Stimulated activated CD4-positive, alpha-beta T cell treated with anti-CD3 and anti-CD28 coated beads, Interleukin-1b, Interleukin-23, amount 100 ng/mL, for 4 hours (primary cell): ENCODE data around the gene PRSS1.
"Not testable (repeated sequence)": the region's sequence is repeated elsewhere in the genome, so short reads cannot be mapped to it uniquely, and the experiment has no call there.

Experiments used
- DNase-seq, 2 donors: peaks; one replicate each; pipeline ENCODE4 v3.0.0-alpha.2; 2020; ENCODE audit warnings: low read depth in 2 of 2

PRSS1 gene

GRCh38 chr7:142746264-142746663 lies 3.0 kb upstream of the PRSS1 start:
- DNase-seq: no peak

GRCh38 chr7:142748410-142748809 lies 862 bp upstream of the PRSS1 start:
- not testable (repeated sequence) for DNase-seq

DNA sequence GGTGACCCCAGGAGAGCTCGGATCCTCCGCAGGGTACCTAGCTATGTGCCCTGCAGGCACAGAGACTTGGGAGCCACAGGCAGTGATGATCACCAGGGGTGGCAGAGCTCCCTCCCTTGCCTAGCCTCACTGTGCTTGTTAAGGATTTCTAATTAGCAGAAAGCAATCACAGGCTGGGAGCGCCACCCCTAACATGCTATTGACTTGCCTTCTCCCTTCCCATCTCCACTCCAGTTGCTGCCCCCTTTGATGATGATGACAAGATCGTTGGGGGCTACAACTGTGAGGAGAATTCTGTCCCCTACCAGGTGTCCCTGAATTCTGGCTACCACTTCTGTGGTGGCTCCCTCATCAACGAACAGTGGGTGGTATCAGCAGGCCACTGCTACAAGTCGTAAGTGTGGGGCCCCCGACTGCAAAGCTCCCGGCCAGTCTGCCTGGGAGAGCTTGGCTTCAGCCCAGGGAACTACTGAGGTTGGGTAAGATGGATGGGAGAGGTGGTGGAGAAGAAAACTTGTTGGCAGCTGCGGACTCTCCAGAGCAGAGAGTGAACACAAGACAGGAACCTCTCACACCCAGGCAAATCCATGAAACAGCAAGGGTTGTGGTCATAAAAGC lies 1.2 kb downstream of the PRSS1 start:
- no peak for DNase-seq

DNA sequence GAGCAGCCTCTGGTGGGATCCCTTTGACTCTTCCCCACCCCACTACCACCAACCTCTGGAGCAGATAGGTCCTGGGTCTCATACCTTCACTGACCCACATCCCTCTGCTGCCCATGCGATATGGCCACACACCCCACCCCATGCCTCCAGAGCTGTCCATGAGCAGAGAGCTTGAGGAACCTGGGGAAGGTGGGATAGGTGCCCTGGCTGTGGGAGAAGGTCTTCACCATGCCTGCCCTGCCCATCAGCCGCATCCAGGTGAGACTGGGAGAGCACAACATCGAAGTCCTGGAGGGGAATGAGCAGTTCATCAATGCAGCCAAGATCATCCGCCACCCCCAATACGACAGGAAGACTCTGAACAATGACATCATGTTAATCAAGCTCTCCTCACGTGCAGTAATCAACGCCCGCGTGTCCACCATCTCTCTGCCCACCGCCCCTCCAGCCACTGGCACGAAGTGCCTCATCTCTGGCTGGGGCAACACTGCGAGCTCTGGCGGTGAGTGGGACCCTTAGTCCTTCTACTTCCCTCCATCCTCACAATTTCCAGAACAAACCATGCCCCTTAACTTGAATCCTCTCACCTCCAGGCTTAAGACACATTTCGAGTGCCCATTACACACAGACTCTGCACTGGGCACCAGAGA lies 2.4 kb downstream of the PRSS1 start:
- not testable (repeated sequence) for DNase-seq

GRCh38 chr7:142752376-142753225 lies 3.3 kb downstream of the PRSS1 start:
- DNase-seq: no peak

DNA sequence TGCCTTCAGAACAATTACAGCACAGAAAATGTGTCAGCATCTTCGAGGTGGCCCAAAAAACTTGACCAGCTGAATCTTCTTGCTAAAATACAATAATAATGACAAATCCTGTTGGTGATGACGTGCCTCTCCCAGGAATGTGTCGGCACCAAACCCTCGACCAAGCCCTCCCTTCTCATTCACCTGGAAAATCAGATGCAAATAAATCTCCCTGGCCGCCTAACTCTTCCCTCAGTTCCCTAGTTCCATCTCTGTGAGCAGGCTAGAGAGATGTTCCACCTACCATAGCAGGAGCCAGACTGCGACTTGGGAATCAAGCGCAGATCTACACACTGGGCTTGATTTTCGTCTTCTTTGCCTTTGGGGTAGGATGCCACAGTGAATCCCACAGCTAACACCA lies 4.1 kb downstream of the PRSS1 start:
- DNase-seq: no peak

- DNase-seq: not testable (repeated sequence)
Measured at GRCh38 chr7:142753925-142754491, 4.7 kb downstream of the PRSS1 start.

DNA sequence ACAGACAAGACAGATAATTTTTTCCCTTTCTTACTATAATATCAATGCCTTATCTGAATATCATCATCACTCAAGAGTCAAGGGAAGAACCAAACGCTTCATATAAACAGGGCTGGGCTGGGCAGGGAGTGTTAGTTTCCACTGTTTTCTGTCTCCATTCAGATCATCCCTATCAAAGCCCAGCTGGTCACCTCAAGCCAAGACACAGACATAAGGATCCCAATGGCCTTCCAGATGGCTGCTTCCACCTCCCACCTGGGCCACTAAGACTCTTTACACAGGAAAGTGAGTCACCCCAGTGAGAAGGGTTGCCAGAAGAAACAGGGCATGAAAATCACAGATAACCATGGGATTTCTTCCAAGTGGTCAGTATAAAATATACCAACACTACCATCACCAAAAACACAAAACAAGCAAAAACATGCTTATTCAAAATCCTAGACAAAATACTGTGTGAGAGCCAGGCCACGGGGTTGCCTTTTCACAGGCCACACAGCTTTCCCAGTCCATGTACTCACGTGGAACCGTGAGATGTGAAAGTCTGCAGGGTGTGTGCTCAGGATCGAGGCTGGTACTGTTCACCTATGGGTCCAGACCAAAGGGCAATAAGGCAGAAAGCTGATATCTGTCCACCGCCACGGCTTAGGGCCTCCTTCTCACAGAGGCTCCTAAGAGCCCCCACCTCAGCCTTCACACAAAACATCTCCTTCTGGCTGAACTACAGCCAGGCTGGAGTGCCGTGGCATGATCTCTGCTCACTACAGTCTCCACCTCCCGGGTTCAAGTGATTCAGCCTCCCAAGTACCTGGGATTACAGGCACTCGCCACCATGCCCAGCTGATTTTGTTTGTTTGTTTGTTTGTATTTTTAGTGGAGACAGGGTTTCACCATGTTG lies 5.7 kb downstream of the PRSS1 start:
- no peak for DNase-seq

DNA sequence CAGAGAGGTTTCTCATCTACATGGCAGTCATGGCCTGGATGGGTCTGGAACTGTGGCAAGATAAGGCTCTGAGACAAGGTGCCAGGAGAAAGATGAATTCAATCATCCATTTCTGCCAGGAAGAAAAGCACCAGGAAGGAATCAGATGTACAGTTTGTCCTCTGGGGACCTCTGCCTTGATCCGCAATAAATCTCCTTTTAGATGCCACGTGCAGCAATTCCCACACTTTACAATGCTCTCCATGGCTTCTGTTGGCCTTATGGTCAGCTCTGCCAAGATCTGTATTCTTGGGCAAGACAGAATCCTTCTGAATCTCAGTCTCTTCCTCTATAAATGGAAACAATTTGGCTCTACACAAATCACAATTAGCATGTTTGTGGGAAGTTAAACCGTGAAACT lies 9.0 kb downstream of the PRSS1 start:
- DNase-seq: not testable (repeated sequence)

DNA sequence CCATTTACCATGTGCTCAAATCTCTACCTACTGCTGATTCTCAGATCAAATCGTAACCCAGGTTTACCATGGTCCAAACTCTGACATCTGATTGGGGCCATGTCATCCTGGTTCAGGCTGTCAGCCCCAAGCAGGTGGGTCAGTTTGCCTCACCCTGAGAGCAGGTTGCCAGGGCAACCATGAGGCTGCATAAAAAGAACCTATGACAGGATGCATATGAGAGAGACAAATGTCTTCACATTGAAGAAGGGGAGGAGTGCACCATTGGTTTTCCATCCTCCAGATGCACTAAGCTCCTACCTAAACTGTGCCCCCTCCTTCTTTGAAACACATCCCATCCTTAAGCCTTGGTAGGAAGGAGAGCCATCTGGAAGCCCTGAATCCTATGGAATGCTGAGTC lies 10.2 kb downstream of the PRSS1 start:
- DNase-seq: no peak

GRCh38 chr7:142760071-142760642 lies 10.9 kb downstream of the PRSS1 start:
- no peak for DNase-seq

GRCh38 chr7:142761606-142762005 lies 12.3 kb downstream of the PRSS1 start:
- DNase-seq: not testable (repeated sequence)

DNA sequence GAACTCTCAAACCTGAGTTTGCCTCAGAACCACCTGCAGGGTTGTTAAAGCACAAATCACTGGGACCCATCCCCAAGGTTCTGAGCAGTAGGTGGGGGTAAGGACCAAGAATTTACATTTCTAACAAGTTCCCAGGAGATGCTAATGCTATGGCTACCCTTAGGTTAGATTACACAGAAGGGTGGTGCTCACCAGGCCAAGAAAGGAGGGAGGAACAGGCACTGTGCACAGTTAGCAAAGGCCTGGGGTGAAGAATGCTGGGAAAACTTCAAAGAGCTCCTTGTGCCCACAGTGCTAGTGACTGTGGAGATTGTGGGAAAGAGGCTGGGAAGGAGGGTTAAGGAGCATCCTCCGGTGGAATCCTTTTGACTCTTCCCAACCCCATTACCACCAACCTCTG lies 12.8 kb downstream of the PRSS1 start:
- DNase-seq: no peak

DNA sequence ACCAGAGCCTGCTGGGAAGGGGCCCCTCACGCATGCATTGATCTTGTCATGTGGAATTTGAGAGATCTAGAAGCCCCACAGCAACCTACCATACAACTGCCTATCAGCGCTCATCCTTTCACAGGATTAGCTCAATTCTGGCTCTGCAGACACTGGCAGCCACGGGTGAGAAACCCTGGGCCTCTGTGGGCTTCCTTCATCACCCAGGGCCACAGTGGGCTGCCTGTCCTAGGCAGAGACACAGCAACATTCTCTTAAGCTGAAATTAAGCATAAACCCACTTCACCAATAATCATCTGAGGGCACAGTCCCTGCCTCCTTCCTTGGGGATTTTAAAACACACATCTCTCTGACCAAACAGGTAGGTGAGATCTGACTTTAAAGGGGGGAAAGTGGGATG lies 18.2 kb downstream of the PRSS1 start:
- DNase-seq: no peak

DNA sequence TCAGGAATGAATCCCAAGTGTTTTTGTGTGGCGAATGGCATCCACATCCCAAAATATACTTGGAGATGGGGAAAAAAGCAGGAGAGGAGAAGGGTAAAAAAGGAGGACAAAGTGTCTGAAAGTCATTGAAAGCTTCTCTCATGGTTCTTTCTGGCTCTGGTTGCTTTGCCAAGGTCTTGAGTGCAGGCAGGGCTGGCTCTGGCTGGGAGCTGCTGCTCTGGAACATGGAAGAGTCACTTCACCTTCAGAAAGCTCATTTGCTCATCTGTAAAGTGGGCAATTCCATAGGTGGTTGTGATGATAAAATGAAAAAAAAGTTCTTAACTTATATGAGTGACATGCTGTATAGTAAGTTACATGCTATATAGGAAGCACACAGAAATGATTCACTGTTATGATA lies 18.6 kb downstream of the PRSS1 start:
- DNase-seq: no peak

GRCh38 chr7:142768885-142769284 lies 19.6 kb downstream of the PRSS1 start:
- DNase-seq: not testable (repeated sequence)

DNA sequence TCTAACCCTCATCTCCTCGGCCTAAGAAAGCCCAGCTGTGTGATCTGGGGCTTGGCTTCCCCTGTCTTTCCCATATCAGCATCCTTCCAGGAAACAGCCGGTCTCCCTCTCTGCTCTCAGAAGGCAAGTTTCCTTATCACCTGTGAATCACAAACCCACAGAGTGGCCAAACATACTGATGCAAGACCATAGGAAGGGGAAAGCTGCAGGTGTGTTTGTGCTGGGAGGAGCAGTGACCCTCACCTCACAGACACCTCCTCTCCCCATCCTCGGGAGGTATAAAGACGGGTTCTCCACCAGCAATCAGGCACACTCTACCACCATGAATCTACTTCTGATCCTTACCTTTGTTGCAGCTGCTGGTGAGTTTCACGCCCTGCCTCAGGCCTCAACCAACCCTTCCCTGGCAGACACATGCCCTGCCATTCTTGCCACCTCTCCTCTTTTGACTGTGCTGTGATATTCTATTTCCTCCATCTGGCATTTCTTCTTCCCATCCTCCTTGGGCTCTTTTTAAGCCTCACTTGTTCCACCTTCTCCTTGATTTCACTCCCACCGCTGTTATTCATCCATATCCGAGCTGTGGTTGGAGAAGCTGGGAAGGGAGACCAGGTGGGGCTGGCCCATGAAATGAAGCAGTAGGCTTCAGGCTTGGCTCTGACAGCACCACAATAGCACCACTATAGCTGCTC lies 21.5 kb downstream of the PRSS1 start, which contains the start of gene PRSS2:
TSS of gene PRSS2 (plus strand) at position 310 of the 692 bp plus-strand sequence. CDS start at position 323, 13 bp downstream.
- no peak for DNase-seq

DNA sequence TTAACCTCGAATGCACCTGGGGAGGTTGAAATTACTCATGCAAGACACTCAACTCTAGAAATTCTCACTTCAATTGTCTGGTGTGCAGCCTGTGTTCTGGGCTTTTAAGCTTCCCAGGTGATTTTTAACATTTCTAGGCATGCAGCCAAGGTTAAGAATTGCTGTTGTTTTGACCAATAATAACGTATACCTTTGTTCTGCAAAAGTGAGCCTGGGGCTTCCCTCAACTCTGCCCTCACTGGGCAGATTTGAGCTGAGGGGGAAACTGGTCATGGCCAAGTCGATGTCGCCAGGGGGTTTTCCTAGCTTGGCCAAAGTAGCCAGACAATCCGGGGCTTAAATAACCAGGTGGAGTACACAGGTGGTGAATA lies 22.1 kb downstream of the PRSS1 start:
- no peak for DNase-seq

DNA sequence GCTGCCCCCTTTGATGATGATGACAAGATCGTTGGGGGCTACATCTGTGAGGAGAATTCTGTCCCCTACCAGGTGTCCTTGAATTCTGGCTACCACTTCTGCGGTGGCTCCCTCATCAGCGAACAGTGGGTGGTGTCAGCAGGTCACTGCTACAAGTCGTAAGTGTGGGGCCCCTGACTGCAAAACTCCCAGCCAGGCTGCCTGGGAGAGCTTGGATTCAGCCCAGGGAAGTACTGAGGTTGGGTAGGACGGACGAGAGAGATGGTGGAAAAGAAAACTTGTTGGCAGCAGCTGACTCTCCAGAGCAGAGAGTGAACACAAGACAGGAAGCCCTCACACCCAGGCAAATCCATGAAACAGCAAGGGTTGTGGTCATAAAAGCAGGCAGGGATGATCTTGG lies 22.8 kb downstream of the PRSS1 start:
- DNase-seq: no peak

- DNase-seq: no peak
Measured at GRCh38 chr7:142772673-142773072, 23.4 kb downstream of the PRSS1 start.
